Thyroid gland (tissue), 4 donors: Measurements from ENCODE around the gene STK17B. TPM values are rescaled to one million over a fixed set of nuclear protein-coding genes. Genes with fewer than 3 reads are reported as not detected.

ENCODE experiments used
- DNase-seq, 2 donors: peaks; one replicate each; pipeline ENCODE4 v3.0.0-alpha.2; 2019
- H3K27ac ChIP-seq, 3 donors: fragments of 200-600 bp; sonication (generic); 1 replicate in 2 of 3; 2 replicates in 1 of 3; pipeline ENCODE4 v1.5.1; 2016 to 2019; ENCODE audit warnings: mild to moderate bottlenecking in 1 of 3, moderate library complexity in 1 of 3
- H3K27me3 ChIP-seq: fragments of 200-600 bp; sonication (generic); one replicate; pipeline ENCODE4 v1.5.1; 2019
- H3K36me3 ChIP-seq, 2 donors: fragments of 200-600 bp; sonication (generic); one replicate each; pipeline ENCODE4 v1.5.1; 2016 to 2019
- H3K4me1 ChIP-seq, 2 donors: fragments of 200-600 bp; sonication (generic); one replicate each; pipeline ENCODE4 v1.5.1; 2017 to 2019
- H3K4me3 ChIP-seq, 3 donors: fragments of 200-600 bp; sonication (generic); replicated peaks in 1 of 3; 1 replicate in 2 of 3; 2 replicates in 1 of 3; pipeline ENCODE4 v1.5.1; 2016; ENCODE audit warnings: mild to moderate bottlenecking in 1 of 3
- H3K9me3 ChIP-seq: fragments of 200-600 bp; sonication (generic); one replicate; pipeline ENCODE4 v1.5.1; 2017
- CTCF ChIP-seq, 6 experiments: fragments of 200-600 bp in 3 of 6; fragments of 450-650 bp in 3 of 6; sonication (generic) in 3 of 6; IDR thresholded peaks; one replicate each; pipeline ENCODE4 v1.5.1; 2016 to 2019; ENCODE audit warnings: antibody characterized with exemption in 6 of 6, mild to moderate bottlenecking in 2 of 6, inconsistent platforms in 1 of 6, moderate library complexity in 1 of 6
- POLR2A ChIP-seq, 2 donors: fragments of 450-650 bp; IDR thresholded peaks; one replicate each; pipeline ENCODE4 v1.6.1; 2017; ENCODE audit warnings: antibody characterized with exemption in 2 of 2, mild to moderate bottlenecking in 2 of 2, moderate library complexity in 1 of 2
- WGBS, 2 donors: methylation state at CpG; one replicate each; pipeline ENCODE4 v1.1.5; 2017; 5-methylcytosine and 5-hydroxymethylcytosine counted together
- intact Hi-C: fragments of 100-400 bp; cut with DNase I; formaldehyde crosslinking; loops from one replicate; pipeline ENCODE4 v1.15.1; 2023
- total RNA-seq, 4 donors: library from RNA; depleted of rRNA; stranded (reverse); fragments of >200 nt; gene quantifications; one replicate each; pipeline ENCODE4 v1.2.3, GENCODE V29; 2016

STK17B gene
- total RNA-seq, 4 donors from 2014 or later = 19.4 to 86.9 (median 33.9) TPM

DNA sequence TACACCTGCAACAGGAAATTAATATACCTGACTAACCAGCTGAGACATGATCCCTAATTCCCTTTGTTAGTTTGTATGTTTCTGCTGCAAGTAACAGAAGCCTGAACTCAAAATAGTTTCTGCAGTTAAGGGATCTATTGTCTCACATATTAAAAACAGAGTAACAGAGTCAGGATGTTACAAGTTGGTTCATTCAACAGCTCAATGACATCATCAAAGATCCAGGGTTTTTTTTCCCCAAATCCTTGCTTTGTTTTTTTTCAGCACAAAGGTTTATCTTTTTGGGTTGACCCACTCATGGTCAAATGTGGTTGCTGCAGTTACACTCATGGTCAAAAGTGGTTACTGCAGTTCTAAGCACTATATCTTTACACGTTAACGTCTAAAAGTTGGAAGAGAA is 67.8 kb downstream of the STK17B start:
- intact Hi-C loops = no loop called here
- no peak overlapping the region for H3K4me3 ChIP-seq
- H3K9me3 ChIP-seq = no peaks in the 10 kb centered on the region
- WGBS, 2 donors = 95% methylated on average over 2 of the region's 2 CpGs
- no peaks in the 10 kb centered on the region for H3K27me3 ChIP-seq
- no peaks in the 10 kb centered on the region for H3K36me3 ChIP-seq
- TF ChIP-seq POLR2A (IDR thresholded peaks at IDR 0.05) (no peak), CTCF (IDR thresholded peaks at IDR 0.05) (no peak)
- no peaks in the 10 kb centered on the region for H3K4me1 ChIP-seq
- no peak for DNase-seq
- no peak overlapping the region for H3K27ac ChIP-seq

- TF ChIP-seq POLR2A (IDR thresholded peaks at IDR 0.05) (no peak), CTCF (IDR thresholded peaks at IDR 0.05) (no peak)
- no peaks in the 10 kb centered on the region for H3K36me3 ChIP-seq
- H3K4me3 ChIP-seq = no peak overlapping the region
- 59 to 62% methylated on average over 6 of the region's 6 CpGs for WGBS, 2 donors
- DNase-seq = no peak
- H3K27ac ChIP-seq = no peak overlapping the region
- intact Hi-C loops = no loop called here
- H3K4me1 ChIP-seq = no peaks in the 10 kb centered on the region
- no peaks in the 10 kb centered on the region for H3K27me3 ChIP-seq
- H3K9me3 ChIP-seq = no peaks in the 10 kb centered on the region
These were observed 69.9 kb downstream of the STK17B start for GRCh38 chr2:196101325-196101991.

GRCh38 chr2:196099916-196100315 is 71.5 kb downstream of the STK17B start:
- H3K27me3 ChIP-seq = no peaks in the 10 kb centered on the region
- H3K4me3 ChIP-seq = no peak overlapping the region
- H3K27ac ChIP-seq = no peak overlapping the region
- H3K36me3 ChIP-seq = no peaks in the 10 kb centered on the region
- no peaks in the 10 kb centered on the region for H3K4me1 ChIP-seq
- TF ChIP-seq POLR2A (IDR thresholded peaks at IDR 0.05) (no peak), CTCF (IDR thresholded peaks at IDR 0.05) (no peak)
- WGBS, 2 donors = 80 to 95% methylated on average over 3 of the region's 3 CpGs
- intact Hi-C loops = no loop called here
- no peaks in the 10 kb centered on the region for H3K9me3 ChIP-seq
- DNase-seq = no peak

DNA sequence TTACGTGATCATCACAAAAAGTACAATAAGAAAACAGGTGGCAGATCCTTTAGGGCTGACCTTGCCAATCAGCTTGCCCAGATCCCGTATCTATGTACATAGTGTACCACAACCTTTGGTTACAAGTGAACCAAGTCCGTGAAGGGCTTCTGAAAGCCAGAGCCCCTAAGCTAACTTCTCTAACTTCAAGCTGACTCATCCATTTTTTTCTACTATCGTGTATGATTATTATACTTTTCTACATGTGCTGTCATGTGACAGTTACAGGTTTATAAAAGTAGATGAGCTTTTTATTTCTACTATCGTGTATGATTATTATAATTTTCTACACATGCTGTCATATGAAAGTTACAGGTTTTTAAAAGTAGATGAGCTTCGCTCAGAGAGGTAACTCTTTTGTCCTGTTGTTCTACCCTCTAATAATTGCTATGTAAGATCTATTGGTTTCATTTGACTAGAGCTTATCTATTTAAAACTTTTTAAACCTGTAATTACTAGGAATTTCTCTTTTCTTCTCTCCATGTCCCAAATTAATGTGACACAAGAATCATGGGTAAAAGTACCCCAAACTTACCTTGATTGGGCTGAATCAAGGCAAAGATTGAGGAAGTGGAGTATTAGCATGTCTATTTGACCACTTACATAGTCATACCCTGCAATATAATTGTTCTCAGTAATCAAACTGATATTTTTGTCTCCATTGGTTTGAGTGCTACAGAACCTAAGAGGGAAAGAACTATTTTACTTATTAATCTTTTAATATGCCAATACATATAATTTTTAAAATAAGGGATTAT is 73.3 kb downstream of the STK17B start:
- Histone ChIP-seq H3K4me3 (no peak overlapping the region), H3K9me3 (no peaks in the 10 kb centered on the region), H3K36me3 (no peaks in the 10 kb centered on the region), H3K27ac (no peak overlapping the region), H3K27me3 (no peaks in the 10 kb centered on the region), H3K4me1 (no peaks in the 10 kb centered on the region)
- 88 to 89% methylated on average over 6 of the region's 6 CpGs for WGBS, 2 donors
- intact Hi-C loops = no loop called here
- no peak for DNase-seq
- no peak for TF ChIP-seq CTCF (IDR thresholded peaks at IDR 0.05)
- TF ChIP-seq POLR2A (IDR thresholded peaks at IDR 0.05) = no peak
